ENCODE results near the gene SLC39A6. TPM values are rescaled to one million over a fixed set of nuclear protein-coding genes. Genes with fewer than 3 reads are reported as not detected.

SLC39A6 gene
- total and polyA plus RNA-seq, 2 of the 13 experiments (the other 11 are each of a cell fraction or from before 2014, with no cell fraction given), result 41.7 to 59.2 TPM

GRCh38 chr18:36067055-36067957 lies 61.8 kb downstream of the SLC39A6 start, which contains the start of gene RPRD1A (continued):
- TF ChIP-seq FOXP4 (CRISPR knock-in tag; IDR thresholded peaks at IDR 0.05), result peak; percentile 47
- no peak for TF ChIP-seq MXD3 (CRISPR knock-in tag; IDR thresholded peaks at IDR 0.05)
- TF ChIP-seq FOSL1 (CRISPR knock-in tag; IDR thresholded peaks at IDR 0.05; ENCODE audit: borderline replicate concordance), result no peak
- TF ChIP-seq ASH2L (IDR thresholded peaks at IDR 0.05; ENCODE audit: insufficient read length, low read depth, low read length), result peak; percentile 96
- peak; percentile 78; the same call in 1 of the 2 replicates for TF ChIP-seq CBFB (CRISPR knock-in tag; IDR thresholded peaks at IDR 0.05)
- TF ChIP-seq IKZF4 (CRISPR knock-in tag; IDR thresholded peaks at IDR 0.05; ENCODE audit: borderline replicate concordance, low read depth, not compliant biosample characterization), result peak; percentile 50
- peak; percentile 70; the same call in 2 of the 3 replicates for TF ChIP-seq MXI1 (IDR thresholded peaks at IDR 0.05; ENCODE audit: borderline replicate concordance, low read depth, low read length)
- TF ChIP-seq ZNF142 (CRISPR knock-in tag; IDR thresholded peaks at IDR 0.05), result no peak
- peak; percentile 95 for TF ChIP-seq ARID4A (CRISPR knock-in tag; IDR thresholded peaks at IDR 0.05; ENCODE audit: borderline replicate concordance)
- TF ChIP-seq GLMP (CRISPR knock-in tag; IDR thresholded peaks at IDR 0.05; ENCODE audit: borderline replicate concordance), result no peak
- peak; percentile 63 for TF ChIP-seq GATAD2A (CRISPR knock-in tag; IDR thresholded peaks at IDR 0.05)
- TF ChIP-seq ATF5 (CRISPR knock-in tag; IDR thresholded peaks at IDR 0.05; ENCODE audit: low read depth), result no peak
